PC-9 (cell line): ENCODE results near the gene CRYL1. TPM values are rescaled to one million over a fixed set of nuclear protein-coding genes. Genes with fewer than 3 reads are reported as not detected.
A peak's percentile ranks its signal among the peaks of the same experiment; 100 is the strongest.

ENCODE experiments used
- BruUV-seq: library from RNA; stranded (reverse); fragments of 400-500 nt; replicated peaks from 2 replicates; lab custom pipeline; 2021; lab: Mats Ljungman, UMichigan
- CTCF ChIA-PET: fragments of 300-600 bp; sonication (Branson Sonifier 250); formaldehyde crosslinking; loops from one replicate; lab custom pipeline; 2022; ENCODE audit warnings: antibody characterized with exemption; lab: Charles Lee
- POLR2A ChIA-PET: fragments of 300-600 bp; sonication (Branson Sonifier 250); formaldehyde crosslinking; loops from one replicate; lab custom pipeline; 2022; ENCODE audit warnings: antibody characterized with exemption; ENCODE audit not compliant: unreplicated experiment; lab: Charles Lee
- DNase-seq, 2 experiments: peaks; one replicate each; pipeline versions ENCODE4 v3.0.0 to v3.0.0-alpha.2; 2015 to 2022; ENCODE audit warnings: mixed read lengths in 1 of 2
- H2AFZ ChIP-seq: fragments of 200-600 bp; sonication (generic); 2 replicates; pipeline ENCODE4 v1.8.1; 2017; ENCODE audit warnings: antibody characterized with exemption
- H3F3A ChIP-seq: fragments of 200-600 bp; sonication (generic); 2 replicates; pipeline ENCODE4 v1.8.1; 2017; ENCODE audit warnings: antibody characterized with exemption, mild to moderate bottlenecking, low read depth; ENCODE audit not compliant: insufficient read depth
- H3K27ac ChIP-seq: fragments of 200-600 bp; sonication (generic); 2 replicates; pipeline ENCODE4 v1.6.1; 2016; ENCODE audit warnings: mixed run types
- H3K27me3 ChIP-seq: fragments of 200-600 bp; sonication (generic); 2 replicates; pipeline ENCODE4 v1.6.1; 2016; ENCODE audit warnings: low read depth, mixed run types; ENCODE audit not compliant: insufficient read depth
- H3K36me3 ChIP-seq: fragments of 200-600 bp; sonication (generic); 2 replicates; pipeline ENCODE4 v1.6.1; 2016; ENCODE audit warnings: low read depth, mixed run types
- H3K4me1 ChIP-seq: fragments of 200-600 bp; sonication (generic); replicated peaks from 2 replicates; pipeline ENCODE4 v1.6.1; 2016; ENCODE audit warnings: mixed run types; ENCODE audit not compliant: insufficient read depth
- H3K4me2 ChIP-seq: fragments of 200-600 bp; sonication (generic); 2 replicates; pipeline ENCODE4 v1.6.1; 2017; ENCODE audit warnings: mixed run types
- H3K4me3 ChIP-seq: fragments of 200-600 bp; sonication (generic); 2 replicates; pipeline ENCODE4 v1.6.1; 2016; ENCODE audit warnings: mixed run types
- H3K79me2 ChIP-seq: fragments of 200-600 bp; sonication (generic); 2 replicates; pipeline ENCODE4 v1.6.1; 2017; ENCODE audit warnings: low read depth, mixed run types
- H3K9me2 ChIP-seq: fragments of 200-600 bp; sonication (generic); 2 replicates; pipeline ENCODE4 v1.8.1; 2017; ENCODE audit warnings: mild to moderate bottlenecking; ENCODE audit not compliant: insufficient read depth
- H3K9me3 ChIP-seq: fragments of 200-600 bp; sonication (generic); 2 replicates; pipeline ENCODE4 v1.8.1; 2016; ENCODE audit warnings: low read depth; ENCODE audit not compliant: insufficient read depth
- H4K20me1 ChIP-seq: fragments of 200-600 bp; sonication (generic); 2 replicates; pipeline ENCODE4 v1.8.1; 2017; ENCODE audit not compliant: insufficient read depth
- EZH2 ChIP-seq: fragments of 200-600 bp; sonication (generic); IDR thresholded peaks from 2 replicates; pipeline ENCODE4 v1.8.0; 2017; ENCODE audit warnings: antibody characterized with exemption, low read depth
- intact Hi-C: fragments of 100-400 bp; cut with micrococcal nuclease; formaldehyde crosslinking; loops from one replicate; pipeline ENCODE4 v1.10.0; 2022; ENCODE audit not compliant: unreplicated experiment
- total RNA-seq: library from RNA; stranded (reverse); gene quantifications from 2 replicates; pipeline ENCODE4 v1.2.3, GENCODE V29; 2021
- TF ChIP-seq, protein P1 (sequence below): fragments of 200-600 bp; sonication (generic); conservative IDR thresholded peaks from 2 replicates; pipeline ENCODE4 v1.6.1; 2017; ENCODE audit warnings: mixed run types, antibody characterized with exemption, mild to moderate bottlenecking, moderate library complexity

Gene CRYL1
- total RNA-seq, 1 experiment from 2014 or later, result 8.7 TPM

GRCh38 chr13:20420938-20421337 is 104.7 kb downstream of the CRYL1 start:
- ChIA-PET POLR2A (no interaction called here), CTCF (interaction anchor here (0.6 kb wide), 1 partner anchor 29 kb away, joined by 3 read pairs; no protein-coding TSS in a partner anchor)
- Histone ChIP-seq H3K36me3 (no peaks in the 10 kb centered on the region), H3K4me3 (no peak overlapping the region), H3F3A (peaks cover 29% of the 10 kb centered on the region), H3K79me2 (no peaks in the 10 kb centered on the region), H3K4me2 (0 out of 2 replicates have a peak overlapping the region, but pooled peaks have one; percentile 76), H3K9me2 (no peaks in the 10 kb centered on the region), H2AFZ (no peak overlapping the region), H3K4me1 (peaks cover 30% of the 10 kb centered on the region), H3K9me3 (no peaks in the 10 kb centered on the region), H4K20me1 (no peaks in the 10 kb centered on the region), H3K27ac (no peak overlapping the region), H3K27me3 (no peaks in the 10 kb centered on the region)
- no peak for DNase-seq
- TF ChIP-seq EZH2, result no peak
- TF ChIP-seq, protein P1, sequence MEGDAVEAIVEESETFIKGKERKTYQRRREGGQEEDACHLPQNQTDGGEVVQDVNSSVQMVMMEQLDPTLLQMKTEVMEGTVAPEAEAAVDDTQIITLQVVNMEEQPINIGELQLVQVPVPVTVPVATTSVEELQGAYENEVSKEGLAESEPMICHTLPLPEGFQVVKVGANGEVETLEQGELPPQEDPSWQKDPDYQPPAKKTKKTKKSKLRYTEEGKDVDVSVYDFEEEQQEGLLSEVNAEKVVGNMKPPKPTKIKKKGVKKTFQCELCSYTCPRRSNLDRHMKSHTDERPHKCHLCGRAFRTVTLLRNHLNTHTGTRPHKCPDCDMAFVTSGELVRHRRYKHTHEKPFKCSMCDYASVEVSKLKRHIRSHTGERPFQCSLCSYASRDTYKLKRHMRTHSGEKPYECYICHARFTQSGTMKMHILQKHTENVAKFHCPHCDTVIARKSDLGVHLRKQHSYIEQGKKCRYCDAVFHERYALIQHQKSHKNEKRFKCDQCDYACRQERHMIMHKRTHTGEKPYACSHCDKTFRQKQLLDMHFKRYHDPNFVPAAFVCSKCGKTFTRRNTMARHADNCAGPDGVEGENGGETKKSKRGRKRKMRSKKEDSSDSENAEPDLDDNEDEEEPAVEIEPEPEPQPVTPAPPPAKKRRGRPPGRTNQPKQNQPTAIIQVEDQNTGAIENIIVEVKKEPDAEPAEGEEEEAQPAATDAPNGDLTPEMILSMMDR, result no peak
- no TSS peak for BruUV-seq
- intact Hi-C loops, result no loop called here

DNA sequence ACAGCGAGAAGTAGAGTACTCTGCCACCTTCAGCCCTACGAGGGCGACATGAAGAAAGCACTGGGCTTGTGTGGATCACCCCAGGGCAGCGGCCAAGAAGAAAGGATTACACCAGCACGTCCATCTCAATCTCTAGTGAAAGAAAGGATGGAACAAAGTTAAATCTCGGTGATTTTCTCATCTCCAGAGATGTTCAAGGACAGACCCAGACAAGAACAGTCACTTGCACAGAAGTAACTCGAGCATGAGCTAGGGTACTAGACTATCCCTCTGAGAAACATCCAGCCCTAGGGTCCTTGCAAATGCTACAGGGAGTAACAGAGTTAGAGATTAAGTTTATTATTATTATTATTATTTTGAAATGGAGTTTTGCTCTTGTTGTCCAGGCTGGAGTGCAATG is 106.7 kb downstream of the CRYL1 start:
- H3K4me2 ChIP-seq, result 0 out of 2 replicates have a peak overlapping the region, but pooled peaks have one; percentile 12
- H3K9me2 ChIP-seq, result no peaks in the 10 kb centered on the region
- H3K79me2 ChIP-seq, result no peaks in the 10 kb centered on the region
- H3K4me3 ChIP-seq, result no peak overlapping the region
- H2AFZ ChIP-seq, result no peak overlapping the region
- POLR2A ChIA-PET, result no interaction called here
- BruUV-seq, result no TSS peak
- intact Hi-C loops, result loop anchor here (1.0 to 10.0 kb wide), 3 partner anchors 48 to 66 kb away; no protein-coding TSS in a partner anchor
- peak overlapping the region; percentile 93 for H3K27ac ChIP-seq
- DNase-seq, result no peak
- H3K9me3 ChIP-seq, result no peaks in the 10 kb centered on the region
- peaks cover 29% of the 10 kb centered on the region for H3F3A ChIP-seq
- H3K27me3 ChIP-seq, result no peaks in the 10 kb centered on the region
- CTCF ChIA-PET, result no interaction called here
- H4K20me1 ChIP-seq, result no peaks in the 10 kb centered on the region
- H3K4me1 ChIP-seq, result peaks cover 30% of the 10 kb centered on the region
- TF ChIP-seq, protein P1, result no peak
- no peak for TF ChIP-seq EZH2
- no peaks in the 10 kb centered on the region for H3K36me3 ChIP-seq

GRCh38 chr13:20416223-20416745 is 109.4 kb downstream of the CRYL1 start:
- POLR2A ChIA-PET, result no interaction called here
- no TSS peak for BruUV-seq
- H3K79me2 ChIP-seq, result no peaks in the 10 kb centered on the region
- TF ChIP-seq EZH2, result no peak
- TF ChIP-seq, protein P1, result no peak
- no peak overlapping the region for H2AFZ ChIP-seq
- H3F3A ChIP-seq, result peaks cover 29% of the 10 kb centered on the region
- intact Hi-C loops, result loop anchor here (10.0 kb wide), 1 partner anchor 69 kb away; no protein-coding TSS in a partner anchor
- no peak overlapping the region for H3K27ac ChIP-seq
- H3K4me3 ChIP-seq, result no peak overlapping the region
- H3K36me3 ChIP-seq, result no peaks in the 10 kb centered on the region
- H3K4me1 ChIP-seq, result peaks cover 27% of the 10 kb centered on the region
- H3K9me2 ChIP-seq, result no peaks in the 10 kb centered on the region
- no peaks in the 10 kb centered on the region for H3K9me3 ChIP-seq
- H3K4me2 ChIP-seq, result no peak overlapping the region
- CTCF ChIA-PET, result no interaction called here
- no peaks in the 10 kb centered on the region for H3K27me3 ChIP-seq
- H4K20me1 ChIP-seq, result no peaks in the 10 kb centered on the region
- DNase-seq, result no peak
